ENCODE data around the gene UBXN6.

Gene UBXN6

GRCh38 chr19:4502282-4503131 lies 44.9 kb upstream of the UBXN6 start:
- peaks cover 80% of the 10 kb centered on the region for H3K36me3 ChIP-seq
- peak overlapping the region; percentile 52 for H3K4me3 ChIP-seq
- no peaks in the 10 kb centered on the region for H3K9me3 ChIP-seq
- H3K27ac ChIP-seq, result peak overlapping the region; percentile 81
- peak overlapping the region; percentile 84 for H3K4me2 ChIP-seq
- H3K4me1 ChIP-seq, result peaks cover 56% of the 10 kb centered on the region
- TF ChIP-seq Cebpa-rat (IDR thresholded peaks at IDR 0.05), result no peak
- peak overlapping the region; percentile 74 for H3K9ac ChIP-seq
- peaks cover 13% of the 10 kb centered on the region for H4K20me1 ChIP-seq
- no peaks in the 10 kb centered on the region for H3K27me3 ChIP-seq

GRCh38 chr19:4501691-4502090 lies 44.1 kb upstream of the UBXN6 start:
- no peak for TF ChIP-seq Cebpa-rat (IDR thresholded peaks at IDR 0.05)

GRCh38 chr19:4500841-4501591 lies 43.4 kb upstream of the UBXN6 start:
- no peak for TF ChIP-seq Cebpa-rat (IDR thresholded peaks at IDR 0.05)
- H3K4me3 ChIP-seq, result no peak overlapping the region
- no peaks in the 10 kb centered on the region for H3K9me3 ChIP-seq
- no peaks in the 10 kb centered on the region for H3K27me3 ChIP-seq
- peak overlapping the region; percentile 84 for H3K4me2 ChIP-seq
- H4K20me1 ChIP-seq, result peaks cover 14% of the 10 kb centered on the region
- peak overlapping the region; percentile 74; the same call in 1 of the 2 replicates for H3K9ac ChIP-seq
- H3K36me3 ChIP-seq, result peaks cover 80% of the 10 kb centered on the region
- H3K4me1 ChIP-seq, result peaks cover 50% of the 10 kb centered on the region
- peak overlapping the region; percentile 81; the same call in 1 of the 2 replicates for H3K27ac ChIP-seq

More at GRCh38 chr19:4501691-4502090, 44.1 kb upstream of the UBXN6 start:
- Histone ChIP-seq H4K20me1 (peaks cover 13% of the 10 kb centered on the region), H3K4me1 (peaks cover 55% of the 10 kb centered on the region), H3K27ac (peak overlapping the region; percentile 81), H3K27me3 (no peaks in the 10 kb centered on the region), H3K4me3 (no peak overlapping the region), H3K4me2 (peak overlapping the region; percentile 84), H3K36me3 (peaks cover 80% of the 10 kb centered on the region), H3K9ac (peak overlapping the region; percentile 74; the same call in 1 of the 2 replicates), H3K9me3 (no peaks in the 10 kb centered on the region)

GRCh38 chr19:4499855-4500254 lies 42.3 kb upstream of the UBXN6 start:
- no peak for TF ChIP-seq Cebpa-rat (IDR thresholded peaks at IDR 0.05)
- H3K36me3 ChIP-seq, result peaks cover 80% of the 10 kb centered on the region
- H3K27ac ChIP-seq, result no peak overlapping the region
- no peak overlapping the region for H3K4me3 ChIP-seq
- no peaks in the 10 kb centered on the region for H3K9me3 ChIP-seq
- H3K27me3 ChIP-seq, result no peaks in the 10 kb centered on the region
- H4K20me1 ChIP-seq, result peaks cover 21% of the 10 kb centered on the region
- H3K4me1 ChIP-seq, result peaks cover 42% of the 10 kb centered on the region
- no peak overlapping the region for H3K4me2 ChIP-seq
- H3K9ac ChIP-seq, result no peak overlapping the region

- H3K4me3 ChIP-seq, result no peak overlapping the region
- no peak overlapping the region for H3K4me2 ChIP-seq
- peaks cover 81% of the 10 kb centered on the region for H3K36me3 ChIP-seq
- H3K4me1 ChIP-seq, result peaks cover 36% of the 10 kb centered on the region
- no peaks in the 10 kb centered on the region for H3K9me3 ChIP-seq
- no peaks in the 10 kb centered on the region for H3K27me3 ChIP-seq
- H4K20me1 ChIP-seq, result peaks cover 16% of the 10 kb centered on the region
- no peak overlapping the region for H3K9ac ChIP-seq
- no peak overlapping the region for H3K27ac ChIP-seq
- TF ChIP-seq Cebpa-rat (IDR thresholded peaks at IDR 0.05), result no peak
Observed at GRCh38 chr19:4499318-4499717, 41.7 kb upstream of the UBXN6 start.

- Histone ChIP-seq H3K4me2 (no peak overlapping the region), H3K36me3 (peaks cover 87% of the 10 kb centered on the region), H3K4me1 (peaks cover 30% of the 10 kb centered on the region), H3K9ac (no peak overlapping the region), H3K27me3 (no peaks in the 10 kb centered on the region), H4K20me1 (peaks cover 14% of the 10 kb centered on the region), H3K4me3 (no peak overlapping the region), H3K9me3 (no peaks in the 10 kb centered on the region), H3K27ac (no peak overlapping the region)
- no peak for TF ChIP-seq Cebpa-rat (IDR thresholded peaks at IDR 0.05)
Observed at GRCh38 chr19:4498694-4499093, 41.1 kb upstream of the UBXN6 start.

GRCh38 chr19:4497770-4498389 lies 40.3 kb upstream of the UBXN6 start:
- peaks cover 16% of the 10 kb centered on the region; the same call in 1 of the 2 replicates for H4K20me1 ChIP-seq
- H3K27ac ChIP-seq, result no peak overlapping the region
- no peak overlapping the region for H3K4me3 ChIP-seq
- H3K4me1 ChIP-seq, result peaks cover 22% of the 10 kb centered on the region
- no peak overlapping the region for H3K9ac ChIP-seq
- TF ChIP-seq Cebpa-rat (IDR thresholded peaks at IDR 0.05), result no peak
- H3K36me3 ChIP-seq, result peaks cover 95% of the 10 kb centered on the region
- no peak overlapping the region for H3K4me2 ChIP-seq
- no peaks in the 10 kb centered on the region for H3K9me3 ChIP-seq
- H3K27me3 ChIP-seq, result no peaks in the 10 kb centered on the region

GRCh38 chr19:4496304-4496703 lies 38.7 kb upstream of the UBXN6 start:
- peaks cover 16% of the 10 kb centered on the region; the same call in 1 of the 2 replicates for H4K20me1 ChIP-seq
- no peak overlapping the region for H3K4me2 ChIP-seq
- H3K4me3 ChIP-seq, result no peak overlapping the region
- no peaks in the 10 kb centered on the region for H3K9me3 ChIP-seq
- no peaks in the 10 kb centered on the region for H3K27me3 ChIP-seq
- H3K4me1 ChIP-seq, result peaks cover 6% of the 10 kb centered on the region
- peaks cover 95% of the 10 kb centered on the region for H3K36me3 ChIP-seq
- no peak for TF ChIP-seq Cebpa-rat (IDR thresholded peaks at IDR 0.05)
- no peak overlapping the region for H3K27ac ChIP-seq
- H3K9ac ChIP-seq, result no peak overlapping the region

- peaks cover 92% of the 10 kb centered on the region for H3K36me3 ChIP-seq
- no peak overlapping the region for H3K27ac ChIP-seq
Observed at GRCh38 chr19:4495471-4495870, 37.9 kb upstream of the UBXN6 start.

More at GRCh38 chr19:4495471-4495870, 37.9 kb upstream of the UBXN6 start:
- no peak overlapping the region for H3K9ac ChIP-seq
- no peaks in the 10 kb centered on the region for H3K9me3 ChIP-seq
- no peaks in the 10 kb centered on the region for H3K27me3 ChIP-seq
- H3K4me1 ChIP-seq, result no peaks in the 10 kb centered on the region
- H4K20me1 ChIP-seq, result peaks cover 16% of the 10 kb centered on the region; the same call in 1 of the 2 replicates
- TF ChIP-seq Cebpa-rat (IDR thresholded peaks at IDR 0.05), result no peak
- no peak overlapping the region for H3K4me2 ChIP-seq
- H3K4me3 ChIP-seq, result no peak overlapping the region
